HCT116 (cell line): ENCODE results near the gene NPSR1.

ENCODE experiments used
- CEBPB ChIP-seq: IDR thresholded peaks from 2 replicates; pipeline ENCODE4 v1.6.1; 2012; ENCODE audit warnings: low read depth
- EZH2 ChIP-seq: fragments of 200-600 bp; sonication (generic); IDR thresholded peaks from 2 replicates; pipeline ENCODE4 v1.6.1; 2017; ENCODE audit warnings: antibody characterized with exemption, mixed run types
- JUND ChIP-seq: IDR thresholded peaks from 2 replicates; pipeline ENCODE4 v1.6.1; 2012
- POLR2A ChIP-seq: IDR thresholded peaks from 2 replicates; pipeline ENCODE4 v1.7.0; 2011; ENCODE audit warnings: borderline replicate concordance; ENCODE audit not compliant: insufficient read depth, insufficient read length; ENCODE audit errors: extremely low read depth
- SP1 ChIP-seq: IDR thresholded peaks from 2 replicates; pipeline ENCODE4 v1.6.1; 2012; ENCODE audit warnings: low read depth
- TCF7L2 ChIP-seq: IDR thresholded peaks from 2 replicates; pipeline ENCODE4 v1.7.0; 2011; ENCODE audit warnings: borderline replicate concordance, inconsistent platforms; ENCODE audit not compliant: insufficient read depth, insufficient read length; ENCODE audit errors: extremely low read depth
- TF ChIP-seq, protein P1 (sequence below), 3 experiments: fragments of 200-600 bp in 1 of 3; sonication (generic) in 1 of 3; IDR thresholded peaks in 2 of 3; conservative IDR thresholded peaks in 1 of 3; 2 replicates each; pipeline ENCODE4 v1.5.1; 2012 to 2017; ENCODE audit warnings: low read depth in 2 of 3, low read length in 2 of 3, antibody characterized with exemption in 1 of 3, borderline replicate concordance in 1 of 3, control low read depth in 1 of 3, mild to moderate bottlenecking in 1 of 3, mixed read lengths in 1 of 3, mixed run types in 1 of 3, moderate library complexity in 1 of 3; ENCODE audit not compliant: insufficient read depth in 1 of 3

DNA sequence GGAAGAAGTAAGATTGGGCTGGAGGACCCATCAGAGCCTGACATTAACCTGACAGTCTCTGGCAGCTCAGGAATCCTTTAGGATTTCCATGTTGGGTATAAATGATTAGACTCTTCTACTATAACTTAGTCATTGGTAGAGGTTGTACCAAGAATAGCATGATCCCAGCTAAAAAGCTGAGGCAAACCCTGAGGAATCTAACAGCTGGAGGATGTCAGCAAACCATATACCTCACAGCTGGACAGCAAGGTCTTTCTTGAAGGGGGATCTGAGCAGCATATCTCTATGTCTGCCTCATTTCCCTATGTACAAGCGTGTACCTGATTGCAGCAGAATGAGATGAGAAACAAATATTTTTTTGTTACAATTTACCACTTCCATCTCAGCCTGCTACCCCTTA is 103.2 kb downstream of the NPSR1 start:
- TF ChIP-seq, protein P1, sequence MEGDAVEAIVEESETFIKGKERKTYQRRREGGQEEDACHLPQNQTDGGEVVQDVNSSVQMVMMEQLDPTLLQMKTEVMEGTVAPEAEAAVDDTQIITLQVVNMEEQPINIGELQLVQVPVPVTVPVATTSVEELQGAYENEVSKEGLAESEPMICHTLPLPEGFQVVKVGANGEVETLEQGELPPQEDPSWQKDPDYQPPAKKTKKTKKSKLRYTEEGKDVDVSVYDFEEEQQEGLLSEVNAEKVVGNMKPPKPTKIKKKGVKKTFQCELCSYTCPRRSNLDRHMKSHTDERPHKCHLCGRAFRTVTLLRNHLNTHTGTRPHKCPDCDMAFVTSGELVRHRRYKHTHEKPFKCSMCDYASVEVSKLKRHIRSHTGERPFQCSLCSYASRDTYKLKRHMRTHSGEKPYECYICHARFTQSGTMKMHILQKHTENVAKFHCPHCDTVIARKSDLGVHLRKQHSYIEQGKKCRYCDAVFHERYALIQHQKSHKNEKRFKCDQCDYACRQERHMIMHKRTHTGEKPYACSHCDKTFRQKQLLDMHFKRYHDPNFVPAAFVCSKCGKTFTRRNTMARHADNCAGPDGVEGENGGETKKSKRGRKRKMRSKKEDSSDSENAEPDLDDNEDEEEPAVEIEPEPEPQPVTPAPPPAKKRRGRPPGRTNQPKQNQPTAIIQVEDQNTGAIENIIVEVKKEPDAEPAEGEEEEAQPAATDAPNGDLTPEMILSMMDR (IDR thresholded peaks at IDR 0.05 in 2 of 3, conservative IDR thresholded peaks at IDR 0.05 in 1 of 3; ENCODE audit: borderline replicate concordance in 1 of 3, insufficient read depth in 1 of 3, low read depth in 2 of 3, low read length in 2 of 3): no peak
- TF ChIP-seq EZH2 (no peak), SP1 (no peak), CEBPB (no peak), POLR2A (no peak), JUND (no peak), TCF7L2 (no peak)
